ENCODE measurements around the gene RPRD2. TPM values are rescaled to one million over a fixed set of nuclear protein-coding genes. Genes with fewer than 3 reads are reported as not detected.
A peak's percentile ranks its signal among the peaks of the same experiment; 100 is the strongest.

The RPRD2 gene
- polyA plus RNA-seq, 1 donor from 2014 or later: 8.6 TPM

DNA sequence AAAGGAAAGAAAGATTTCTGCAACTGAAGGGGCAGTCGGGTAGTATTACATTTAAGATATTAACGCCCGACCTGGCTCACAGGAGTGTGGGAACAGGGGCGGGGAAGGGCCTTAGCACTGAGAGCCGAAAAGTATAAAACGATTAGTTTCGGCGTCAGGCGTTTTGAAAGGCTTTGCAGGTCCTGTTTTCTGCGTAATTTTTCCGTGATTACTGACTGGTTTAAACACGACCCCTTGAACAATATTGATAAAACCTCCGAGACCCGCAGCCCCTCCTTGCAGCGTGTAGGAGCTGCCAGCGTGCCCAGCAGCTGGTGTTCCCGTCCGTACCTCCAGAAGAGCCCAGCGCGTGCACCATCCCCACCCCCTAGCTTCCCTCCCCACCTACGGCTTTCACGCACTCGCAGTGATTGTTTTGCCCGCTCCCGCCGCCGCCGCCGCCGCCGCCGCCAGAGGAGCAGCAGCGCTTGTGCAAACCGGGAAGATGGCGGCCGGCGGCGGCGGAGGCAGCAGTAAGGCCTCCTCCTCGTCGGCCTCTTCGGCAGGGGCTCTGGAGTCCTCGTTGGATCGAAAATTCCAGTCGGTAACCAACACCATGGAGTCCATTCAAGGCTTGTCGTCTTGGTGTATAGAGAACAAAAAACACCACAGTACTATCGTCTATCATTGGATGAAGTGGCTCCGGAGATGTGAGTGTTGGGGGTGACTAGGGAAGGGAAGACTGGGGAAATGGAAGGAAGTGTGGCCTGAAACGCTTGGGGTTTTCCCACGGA, 470 bp downstream of the RPRD2 start:
- peaks cover 4% of the 10 kb centered on the region for H3F3A ChIP-seq (ENCODE audit: insufficient read depth, low read length, poor library complexity, severe bottlenecking)
- peak overlapping the region; percentile 91 for H3K4me3 ChIP-seq (ENCODE audit: low read length)
- H3K9ac ChIP-seq (ENCODE audit: low read length): peak overlapping the region; percentile 97
- H2AFZ ChIP-seq (ENCODE audit: low read depth, low read length): peak overlapping the region; percentile 83
- H3K9me2 ChIP-seq (ENCODE audit: insufficient read depth, low read length): no peaks in the 10 kb centered on the region
- H3K9me3 ChIP-seq (ENCODE audit: low read length): no peaks in the 10 kb centered on the region
- peak overlapping the region; percentile 90 for H3K4me2 ChIP-seq (ENCODE audit: low read length)
- no peaks in the 10 kb centered on the region for H3K27me3 ChIP-seq (ENCODE audit: insufficient read depth, low read depth, low read length)
- peak; percentile 83 for TF ChIP-seq POLR2AphosphoS5 (IDR thresholded peaks at IDR 0.05)
- TF ChIP-seq SMC3 (conservative IDR thresholded peaks at IDR 0.05; ENCODE audit: poor library complexity): no peak
- no peak for TF ChIP-seq EZH2 (IDR thresholded peaks at IDR 0.05; ENCODE audit: borderline replicate concordance, insufficient read depth, low read length, poor library complexity, severe bottlenecking)
- no peak for TF ChIP-seq EP300 (conservative IDR thresholded peaks at IDR 0.05; ENCODE audit: poor library complexity, severe bottlenecking)
- peak; percentile 84 for TF ChIP-seq TAF1 (IDR thresholded peaks at IDR 0.05; ENCODE audit: low read depth)
- peak; percentile 78 for TF ChIP-seq MXI1 (conservative IDR thresholded peaks at IDR 0.05; ENCODE audit: poor library complexity, severe bottlenecking)
- TF ChIP-seq, protein P1, sequence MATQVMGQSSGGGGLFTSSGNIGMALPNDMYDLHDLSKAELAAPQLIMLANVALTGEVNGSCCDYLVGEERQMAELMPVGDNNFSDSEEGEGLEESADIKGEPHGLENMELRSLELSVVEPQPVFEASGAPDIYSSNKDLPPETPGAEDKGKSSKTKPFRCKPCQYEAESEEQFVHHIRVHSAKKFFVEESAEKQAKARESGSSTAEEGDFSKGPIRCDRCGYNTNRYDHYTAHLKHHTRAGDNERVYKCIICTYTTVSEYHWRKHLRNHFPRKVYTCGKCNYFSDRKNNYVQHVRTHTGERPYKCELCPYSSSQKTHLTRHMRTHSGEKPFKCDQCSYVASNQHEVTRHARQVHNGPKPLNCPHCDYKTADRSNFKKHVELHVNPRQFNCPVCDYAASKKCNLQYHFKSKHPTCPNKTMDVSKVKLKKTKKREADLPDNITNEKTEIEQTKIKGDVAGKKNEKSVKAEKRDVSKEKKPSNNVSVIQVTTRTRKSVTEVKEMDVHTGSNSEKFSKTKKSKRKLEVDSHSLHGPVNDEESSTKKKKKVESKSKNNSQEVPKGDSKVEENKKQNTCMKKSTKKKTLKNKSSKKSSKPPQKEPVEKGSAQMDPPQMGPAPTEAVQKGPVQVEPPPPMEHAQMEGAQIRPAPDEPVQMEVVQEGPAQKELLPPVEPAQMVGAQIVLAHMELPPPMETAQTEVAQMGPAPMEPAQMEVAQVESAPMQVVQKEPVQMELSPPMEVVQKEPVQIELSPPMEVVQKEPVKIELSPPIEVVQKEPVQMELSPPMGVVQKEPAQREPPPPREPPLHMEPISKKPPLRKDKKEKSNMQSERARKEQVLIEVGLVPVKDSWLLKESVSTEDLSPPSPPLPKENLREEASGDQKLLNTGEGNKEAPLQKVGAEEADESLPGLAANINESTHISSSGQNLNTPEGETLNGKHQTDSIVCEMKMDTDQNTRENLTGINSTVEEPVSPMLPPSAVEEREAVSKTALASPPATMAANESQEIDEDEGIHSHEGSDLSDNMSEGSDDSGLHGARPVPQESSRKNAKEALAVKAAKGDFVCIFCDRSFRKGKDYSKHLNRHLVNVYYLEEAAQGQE (IDR thresholded peaks at IDR 0.05; ENCODE audit: borderline replicate concordance): peak; percentile 80
- TF ChIP-seq, protein P2, sequence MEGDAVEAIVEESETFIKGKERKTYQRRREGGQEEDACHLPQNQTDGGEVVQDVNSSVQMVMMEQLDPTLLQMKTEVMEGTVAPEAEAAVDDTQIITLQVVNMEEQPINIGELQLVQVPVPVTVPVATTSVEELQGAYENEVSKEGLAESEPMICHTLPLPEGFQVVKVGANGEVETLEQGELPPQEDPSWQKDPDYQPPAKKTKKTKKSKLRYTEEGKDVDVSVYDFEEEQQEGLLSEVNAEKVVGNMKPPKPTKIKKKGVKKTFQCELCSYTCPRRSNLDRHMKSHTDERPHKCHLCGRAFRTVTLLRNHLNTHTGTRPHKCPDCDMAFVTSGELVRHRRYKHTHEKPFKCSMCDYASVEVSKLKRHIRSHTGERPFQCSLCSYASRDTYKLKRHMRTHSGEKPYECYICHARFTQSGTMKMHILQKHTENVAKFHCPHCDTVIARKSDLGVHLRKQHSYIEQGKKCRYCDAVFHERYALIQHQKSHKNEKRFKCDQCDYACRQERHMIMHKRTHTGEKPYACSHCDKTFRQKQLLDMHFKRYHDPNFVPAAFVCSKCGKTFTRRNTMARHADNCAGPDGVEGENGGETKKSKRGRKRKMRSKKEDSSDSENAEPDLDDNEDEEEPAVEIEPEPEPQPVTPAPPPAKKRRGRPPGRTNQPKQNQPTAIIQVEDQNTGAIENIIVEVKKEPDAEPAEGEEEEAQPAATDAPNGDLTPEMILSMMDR (IDR thresholded peaks at IDR 0.05; ENCODE audit: poor library complexity, severe bottlenecking): no peak
- TF ChIP-seq RAD21 (conservative IDR thresholded peaks at IDR 0.05): no peak
- H3K36me3 ChIP-seq (ENCODE audit: insufficient read depth, low read length): no peaks in the 10 kb centered on the region
- peak overlapping the region; percentile 100 for H3K27ac ChIP-seq (ENCODE audit: low read length)
- no peaks in the 10 kb centered on the region for H4K20me1 ChIP-seq (ENCODE audit: insufficient read depth)
- H3K79me2 ChIP-seq (replicated peaks; ENCODE audit: insufficient read depth, low read length): peaks cover 46% of the 10 kb centered on the region

DNA sequence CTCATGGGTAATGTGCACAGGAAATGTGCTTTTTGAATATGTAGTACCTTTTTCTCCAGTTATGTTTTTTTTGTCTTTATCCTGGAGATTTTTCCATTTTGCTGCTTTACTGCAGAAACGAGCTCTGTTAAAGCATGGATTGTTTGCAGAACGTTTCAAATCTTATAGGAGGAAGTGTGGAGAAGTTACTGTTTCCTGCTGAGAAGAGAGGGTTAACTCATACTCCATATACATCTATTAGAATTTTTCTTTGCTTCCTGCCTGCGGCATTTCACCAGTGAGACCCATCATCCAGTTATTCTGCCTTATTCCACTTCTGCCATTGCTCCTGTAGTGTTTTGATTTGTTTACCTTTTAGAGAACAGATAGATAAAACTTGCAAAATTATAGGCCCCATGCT, 2.0 kb downstream of the RPRD2 start:
- Histone ChIP-seq H3K9me2 (ENCODE audit: insufficient read depth, low read length) (no peaks in the 10 kb centered on the region), H3K27me3 (ENCODE audit: insufficient read depth, low read depth, low read length) (no peaks in the 10 kb centered on the region), H3K79me2 (replicated peaks; ENCODE audit: insufficient read depth, low read length) (peaks cover 60% of the 10 kb centered on the region), H3K27ac (ENCODE audit: low read length) (peak overlapping the region; percentile 100), H3K36me3 (ENCODE audit: insufficient read depth, low read length) (no peaks in the 10 kb centered on the region), H3K4me3 (ENCODE audit: low read length) (peak overlapping the region; percentile 91), H4K20me1 (ENCODE audit: insufficient read depth) (no peaks in the 10 kb centered on the region), H2AFZ (ENCODE audit: low read depth, low read length) (no peak overlapping the region), H3F3A (ENCODE audit: insufficient read depth, low read length, poor library complexity, severe bottlenecking) (peaks cover 4% of the 10 kb centered on the region), H3K9ac (ENCODE audit: low read length) (peak overlapping the region; percentile 97), H3K9me3 (ENCODE audit: low read length) (no peaks in the 10 kb centered on the region), H3K4me2 (ENCODE audit: low read length) (peak overlapping the region; percentile 90)
- TF ChIP-seq MXI1 (conservative IDR thresholded peaks at IDR 0.05; ENCODE audit: poor library complexity, severe bottlenecking): peak; percentile 33
- no peak for TF ChIP-seq EZH2 (IDR thresholded peaks at IDR 0.05; ENCODE audit: borderline replicate concordance, insufficient read depth, low read length, poor library complexity, severe bottlenecking)
